Measurements from ENCODE around the gene ACSM2A.
"Not testable (repeated sequence)": the region's sequence is repeated elsewhere in the genome, so short reads cannot be mapped to it uniquely, and the experiment has no call there.

ACSM2A gene

DNA sequence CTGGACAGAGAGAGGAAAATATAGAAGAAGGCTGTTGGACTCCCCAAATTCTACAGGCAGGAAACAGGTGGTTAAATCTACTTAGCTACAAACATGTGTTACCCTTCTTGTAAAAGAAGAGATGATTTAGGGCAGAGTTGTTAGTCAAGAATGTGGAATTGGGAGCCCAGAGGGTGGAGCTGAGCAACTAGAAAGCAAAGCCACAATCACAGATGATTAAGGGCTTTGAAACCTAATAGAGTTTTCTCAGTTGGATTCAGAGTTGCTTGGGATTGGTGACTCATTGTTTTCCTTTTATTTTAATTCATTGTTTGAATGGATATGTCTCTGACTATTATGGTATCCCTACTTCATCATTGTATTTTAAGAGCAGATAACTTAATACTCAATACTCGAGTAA is 35.8 kb upstream of the ACSM2A start:
- TF ChIP-seq, protein P1, sequence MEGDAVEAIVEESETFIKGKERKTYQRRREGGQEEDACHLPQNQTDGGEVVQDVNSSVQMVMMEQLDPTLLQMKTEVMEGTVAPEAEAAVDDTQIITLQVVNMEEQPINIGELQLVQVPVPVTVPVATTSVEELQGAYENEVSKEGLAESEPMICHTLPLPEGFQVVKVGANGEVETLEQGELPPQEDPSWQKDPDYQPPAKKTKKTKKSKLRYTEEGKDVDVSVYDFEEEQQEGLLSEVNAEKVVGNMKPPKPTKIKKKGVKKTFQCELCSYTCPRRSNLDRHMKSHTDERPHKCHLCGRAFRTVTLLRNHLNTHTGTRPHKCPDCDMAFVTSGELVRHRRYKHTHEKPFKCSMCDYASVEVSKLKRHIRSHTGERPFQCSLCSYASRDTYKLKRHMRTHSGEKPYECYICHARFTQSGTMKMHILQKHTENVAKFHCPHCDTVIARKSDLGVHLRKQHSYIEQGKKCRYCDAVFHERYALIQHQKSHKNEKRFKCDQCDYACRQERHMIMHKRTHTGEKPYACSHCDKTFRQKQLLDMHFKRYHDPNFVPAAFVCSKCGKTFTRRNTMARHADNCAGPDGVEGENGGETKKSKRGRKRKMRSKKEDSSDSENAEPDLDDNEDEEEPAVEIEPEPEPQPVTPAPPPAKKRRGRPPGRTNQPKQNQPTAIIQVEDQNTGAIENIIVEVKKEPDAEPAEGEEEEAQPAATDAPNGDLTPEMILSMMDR (IDR thresholded peaks at IDR 0.05; ENCODE audit: low read depth, low read length, missing control alignments), result no peak
- in situ Hi-C loops (cut with HindIII; ENCODE audit: low sequenced_read_pairs), result no loop called here

GRCh38 chr16:20419093-20419492 is 32.2 kb upstream of the ACSM2A start:
- H3K4me3 ChIP-seq (ENCODE audit: low read depth, low read length); DNase-seq (ENCODE audit: low read depth); in situ Hi-C loops (cut with HindIII; ENCODE audit: low sequenced_read_pairs): not testable (repeated sequence)

More for the DNA sequence above, 35.8 kb upstream of the ACSM2A start:
- H3K4me3 ChIP-seq (ENCODE audit: low read depth, low read length), result no peak overlapping the region
- no peak for DNase-seq (ENCODE audit: low read depth)

DNA sequence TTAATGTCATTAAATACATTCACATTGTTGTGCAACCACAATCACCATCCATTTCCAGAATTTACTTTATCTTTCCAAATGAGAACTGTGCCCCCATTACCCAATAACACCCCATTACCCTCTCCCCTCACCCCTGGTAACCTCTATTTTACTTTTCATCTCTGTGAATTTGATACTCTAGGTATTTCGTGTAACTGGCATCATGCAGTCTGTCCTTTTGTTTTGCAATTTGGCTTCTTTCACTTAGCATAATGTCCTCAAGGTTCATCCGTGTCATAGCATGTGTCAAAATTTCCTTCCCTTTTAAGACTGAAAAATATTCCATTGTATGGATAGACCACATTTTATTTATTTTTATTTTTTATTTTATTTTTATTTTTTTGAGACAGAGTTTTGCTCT is 29.6 kb upstream of the ACSM2A start:
- in situ Hi-C loops (cut with HindIII; ENCODE audit: low sequenced_read_pairs); H3K4me3 ChIP-seq (ENCODE audit: low read depth, low read length); DNase-seq (ENCODE audit: low read depth): not testable (repeated sequence)

DNA sequence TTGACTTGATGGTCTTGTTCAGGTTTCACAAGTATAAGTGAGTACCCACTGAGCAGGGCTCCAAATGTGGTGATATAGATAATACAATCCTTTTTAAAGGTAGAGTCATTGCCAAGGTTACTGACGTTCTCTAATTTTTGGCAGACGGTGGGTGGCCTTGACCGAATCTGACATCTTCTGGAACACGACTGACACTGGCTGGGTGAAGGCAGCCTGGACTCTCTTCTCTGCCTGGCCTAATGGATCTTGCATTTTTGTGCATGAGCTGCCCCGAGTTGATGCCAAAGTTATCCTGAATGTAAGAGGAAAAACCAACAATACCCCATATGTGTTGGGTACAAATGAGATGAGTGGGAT is 27.6 kb upstream of the ACSM2A start:
- DNase-seq (ENCODE audit: low read depth); in situ Hi-C loops (cut with HindIII; ENCODE audit: low sequenced_read_pairs); H3K4me3 ChIP-seq (ENCODE audit: low read depth, low read length): not testable (repeated sequence)

- TF ChIP-seq, protein P1 (IDR thresholded peaks at IDR 0.05; ENCODE audit: low read depth, low read length, missing control alignments), result no peak
- no peak overlapping the region for H3K4me3 ChIP-seq (ENCODE audit: low read depth, low read length)
- in situ Hi-C loops (cut with HindIII; ENCODE audit: low sequenced_read_pairs), result no loop called here
- DNase-seq (ENCODE audit: low read depth), result no peak
These were observed 27.0 kb upstream of the ACSM2A start for GRCh38 chr16:20424129-20424866.

DNA sequence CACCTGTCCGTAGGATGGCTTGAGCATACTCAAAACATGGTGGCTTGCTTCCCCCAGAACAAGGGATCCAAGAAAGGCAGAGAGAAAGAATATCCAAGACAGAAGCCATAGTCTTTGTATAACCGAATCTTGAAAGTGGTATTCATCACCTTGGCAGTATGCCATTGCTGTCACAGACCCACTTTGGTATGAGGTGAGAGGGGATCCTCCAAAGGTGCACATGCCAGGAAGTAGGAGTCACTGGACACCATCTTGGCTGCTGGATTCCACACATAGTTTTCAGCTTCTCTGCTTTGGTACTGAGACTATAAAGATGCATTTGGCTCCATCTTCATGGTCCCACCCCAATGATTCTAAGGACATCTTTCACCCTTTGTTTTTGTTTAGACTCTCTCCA is 23.9 kb upstream of the ACSM2A start:
- DNase-seq (ENCODE audit: low read depth); in situ Hi-C loops (cut with HindIII; ENCODE audit: low sequenced_read_pairs); H3K4me3 ChIP-seq (ENCODE audit: low read depth, low read length): not testable (repeated sequence)

GRCh38 chr16:20429499-20429898 is 21.8 kb upstream of the ACSM2A start:
- in situ Hi-C loops (cut with HindIII; ENCODE audit: low sequenced_read_pairs); H3K4me3 ChIP-seq (ENCODE audit: low read depth, low read length); DNase-seq (ENCODE audit: low read depth): not testable (repeated sequence)

DNA sequence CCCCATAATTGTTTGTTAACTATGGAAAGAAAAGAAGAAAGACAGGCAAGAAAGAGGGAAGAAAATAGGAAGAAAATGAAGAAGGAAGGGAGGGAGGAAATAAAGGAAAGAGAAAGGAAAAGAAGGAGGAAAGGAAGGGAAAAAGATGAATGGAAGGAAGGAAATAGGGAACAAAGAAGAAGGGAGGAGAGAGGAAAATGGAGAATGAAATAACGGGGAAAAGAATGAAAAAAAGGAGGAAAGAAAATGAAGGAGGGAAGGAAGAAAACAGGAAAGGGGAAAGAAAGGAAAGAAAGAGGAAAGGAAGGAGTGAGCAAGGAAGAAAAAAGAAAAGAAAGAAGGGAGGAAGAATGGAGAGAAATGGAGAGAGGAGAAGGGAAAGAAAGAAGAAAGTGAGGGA is 20.8 kb upstream of the ACSM2A start:
- H3K4me3 ChIP-seq (ENCODE audit: low read depth, low read length); DNase-seq (ENCODE audit: low read depth); in situ Hi-C loops (cut with HindIII; ENCODE audit: low sequenced_read_pairs): not testable (repeated sequence)

GRCh38 chr16:20430948-20431347 is 20.4 kb upstream of the ACSM2A start:
- H3K4me3 ChIP-seq (ENCODE audit: low read depth, low read length), result no peak overlapping the region
- TF ChIP-seq, protein P1 (IDR thresholded peaks at IDR 0.05; ENCODE audit: low read depth, low read length, missing control alignments), result no peak
- DNase-seq (ENCODE audit: low read depth), result no peak
- in situ Hi-C loops (cut with HindIII; ENCODE audit: low sequenced_read_pairs), result no loop called here

GRCh38 chr16:20438950-20439349 is 12.4 kb upstream of the ACSM2A start:
- H3K4me3 ChIP-seq (ENCODE audit: low read depth, low read length); in situ Hi-C loops (cut with HindIII; ENCODE audit: low sequenced_read_pairs); DNase-seq (ENCODE audit: low read depth): not testable (repeated sequence)

DNA sequence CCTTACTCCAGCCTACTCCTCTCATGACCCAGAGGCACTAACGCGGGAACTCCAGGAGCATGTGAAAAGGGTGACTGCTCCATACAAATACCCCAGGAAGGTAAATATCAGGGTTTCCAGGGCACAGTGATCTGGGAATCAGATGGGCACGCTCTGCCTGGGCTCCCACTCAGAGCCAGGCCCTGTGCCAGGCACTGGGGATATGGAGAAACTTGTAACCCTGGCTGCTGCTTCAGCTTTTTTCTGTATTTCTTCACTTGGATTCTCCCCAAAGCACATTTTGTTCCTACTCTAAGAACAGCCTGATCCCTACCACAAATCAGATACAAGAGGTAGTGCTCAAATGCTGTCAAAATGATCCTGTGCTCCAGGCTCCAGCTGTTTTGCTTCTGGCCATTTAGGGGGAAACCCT is 11.5 kb upstream of the ACSM2A start:
- in situ Hi-C loops (cut with HindIII; ENCODE audit: low sequenced_read_pairs); H3K4me3 ChIP-seq (ENCODE audit: low read depth, low read length); DNase-seq (ENCODE audit: low read depth): not testable (repeated sequence)

DNA sequence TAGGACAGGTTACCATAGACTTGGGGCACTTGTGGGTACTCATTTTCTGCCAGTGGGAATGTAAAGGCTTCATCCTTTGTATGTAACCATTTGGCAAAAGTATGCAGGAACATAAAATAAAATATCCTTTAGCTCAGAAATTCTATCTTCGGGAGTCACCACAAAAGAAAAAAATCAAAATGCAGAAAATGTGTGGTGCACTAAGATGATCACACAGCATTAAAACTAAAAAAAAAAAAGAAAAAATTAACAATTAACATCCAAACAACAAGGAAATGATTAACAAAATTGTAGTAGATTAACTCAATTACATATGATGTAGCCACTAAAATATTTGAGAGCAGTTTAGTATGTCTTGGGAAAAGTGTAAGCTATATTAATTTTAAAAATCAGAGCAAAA is 10.6 kb upstream of the ACSM2A start:
- in situ Hi-C loops (cut with HindIII; ENCODE audit: low sequenced_read_pairs); H3K4me3 ChIP-seq (ENCODE audit: low read depth, low read length); DNase-seq (ENCODE audit: low read depth): not testable (repeated sequence)
